SK-N-SH (cell line): Measurements from ENCODE around the gene GRHL3.

Experiments
- RAD21 ChIP-seq: IDR thresholded peaks from 2 replicates; pipeline ENCODE4 v1.6.1; 2012; ENCODE audit warnings: mild to moderate bottlenecking, low read length
- RFX5 ChIP-seq: IDR thresholded peaks from 2 replicates; pipeline ENCODE4 v1.6.1; 2012; ENCODE audit warnings: mild to moderate bottlenecking, improper control_type of control experiment, low read length
- TAF1 ChIP-seq: IDR thresholded peaks from 2 replicates; pipeline ENCODE4 v1.6.1; 2012; ENCODE audit warnings: low read depth, mild to moderate bottlenecking, low read length, moderate library complexity, borderline replicate concordance
- USF2 ChIP-seq: fragments of 150-350 bp; IDR thresholded peaks from 2 replicates; pipeline ENCODE4 v1.6.1; 2017; ENCODE audit warnings: antibody characterized with exemption, low read length, low read depth, borderline replicate concordance
- TF ChIP-seq, protein P1 (sequence below): fragments of 200-600 bp; sonication (generic); IDR thresholded peaks from 2 replicates; pipeline ENCODE4 v1.6.1; 2017; ENCODE audit warnings: antibody characterized with exemption, mild to moderate bottlenecking, moderate library complexity

DNA sequence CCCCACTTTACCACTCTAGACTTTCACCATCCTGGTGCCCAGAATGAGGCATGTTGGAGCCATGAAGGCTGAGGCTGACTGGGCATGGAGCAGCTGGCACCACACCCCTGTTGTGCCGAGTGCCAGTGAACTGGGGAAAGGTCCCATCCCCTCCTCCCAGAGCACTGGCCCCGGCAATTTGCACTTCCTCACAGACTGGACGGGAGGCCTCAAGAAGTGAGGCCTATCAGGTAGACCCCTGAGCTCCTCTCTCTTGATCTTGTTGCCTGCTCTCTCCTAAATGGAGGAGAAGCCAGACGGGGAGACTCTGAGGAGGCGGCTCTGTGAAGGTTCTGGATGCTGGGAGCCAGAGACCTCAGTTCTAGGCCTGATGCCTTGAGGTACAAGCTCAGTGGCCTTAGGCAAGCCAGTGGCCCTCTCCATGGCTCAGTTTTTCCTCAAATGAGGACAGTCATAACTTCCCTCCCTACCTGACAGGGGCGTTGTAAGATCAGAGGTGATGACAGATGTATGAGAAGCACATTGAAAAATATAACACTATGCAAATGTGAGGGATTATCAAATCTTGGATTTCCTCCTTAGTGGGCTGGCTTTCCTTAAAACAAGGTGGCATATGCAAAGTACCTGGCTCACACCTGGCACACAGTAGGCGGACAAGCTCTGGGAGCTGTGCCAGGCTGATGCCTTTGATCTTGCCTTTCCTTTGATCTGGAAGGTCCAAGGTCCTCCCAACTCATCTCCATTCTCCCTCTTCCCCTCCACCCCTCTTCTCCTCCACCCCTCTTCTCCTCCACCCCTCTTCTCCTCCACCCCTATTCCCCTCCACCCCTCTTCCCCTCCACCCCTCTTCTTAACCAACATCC lies 6.7 kb downstream of the GRHL3 start:
- TF ChIP-seq, protein P1, sequence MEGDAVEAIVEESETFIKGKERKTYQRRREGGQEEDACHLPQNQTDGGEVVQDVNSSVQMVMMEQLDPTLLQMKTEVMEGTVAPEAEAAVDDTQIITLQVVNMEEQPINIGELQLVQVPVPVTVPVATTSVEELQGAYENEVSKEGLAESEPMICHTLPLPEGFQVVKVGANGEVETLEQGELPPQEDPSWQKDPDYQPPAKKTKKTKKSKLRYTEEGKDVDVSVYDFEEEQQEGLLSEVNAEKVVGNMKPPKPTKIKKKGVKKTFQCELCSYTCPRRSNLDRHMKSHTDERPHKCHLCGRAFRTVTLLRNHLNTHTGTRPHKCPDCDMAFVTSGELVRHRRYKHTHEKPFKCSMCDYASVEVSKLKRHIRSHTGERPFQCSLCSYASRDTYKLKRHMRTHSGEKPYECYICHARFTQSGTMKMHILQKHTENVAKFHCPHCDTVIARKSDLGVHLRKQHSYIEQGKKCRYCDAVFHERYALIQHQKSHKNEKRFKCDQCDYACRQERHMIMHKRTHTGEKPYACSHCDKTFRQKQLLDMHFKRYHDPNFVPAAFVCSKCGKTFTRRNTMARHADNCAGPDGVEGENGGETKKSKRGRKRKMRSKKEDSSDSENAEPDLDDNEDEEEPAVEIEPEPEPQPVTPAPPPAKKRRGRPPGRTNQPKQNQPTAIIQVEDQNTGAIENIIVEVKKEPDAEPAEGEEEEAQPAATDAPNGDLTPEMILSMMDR = no peak
- no peak for TF ChIP-seq RAD21
- no peak for TF ChIP-seq USF2
- no peak for TF ChIP-seq TAF1
- no peak for TF ChIP-seq RFX5
